Neuronal stem cell (in vitro differentiated cells): Measurements from ENCODE around the gene DLG2.
A peak's percentile ranks its signal among the peaks of the same experiment; 100 is the strongest.

Source experiments
- DNase-seq: peaks from one replicate; pipeline ENCODE4 v3.0.0-alpha.2; 2013; ENCODE audit warnings: low spot score
- H2AFZ ChIP-seq: one replicate; pipeline ENCODE4 v1.6.1; 2013; ENCODE audit warnings: mild to moderate bottlenecking, low read length, inconsistent platforms
- H2AK5ac ChIP-seq: 2 replicates; pipeline ENCODE4 v1.6.1; 2013; ENCODE audit warnings: low read depth, mild to moderate bottlenecking, inconsistent platforms, low read length, moderate library complexity, mixed read lengths
- H2BK120ac ChIP-seq: 2 replicates; pipeline ENCODE4 v1.6.1; 2013; ENCODE audit warnings: low read depth, mild to moderate bottlenecking, inconsistent platforms, low read length, moderate library complexity, mixed read lengths
- H2BK12ac ChIP-seq: one replicate; pipeline ENCODE4 v1.6.1; 2013; ENCODE audit warnings: low read length, inconsistent platforms
- H2BK15ac ChIP-seq: 2 replicates; pipeline ENCODE4 v1.6.1; 2013; ENCODE audit warnings: mild to moderate bottlenecking, low read length, inconsistent platforms, mixed read lengths
- H2BK5ac ChIP-seq: one replicate; pipeline ENCODE4 v1.6.1; 2013; ENCODE audit warnings: inconsistent platforms, mild to moderate bottlenecking, low read length, moderate library complexity
- H3K14ac ChIP-seq: one replicate; pipeline ENCODE4 v1.6.1; 2013; ENCODE audit warnings: low read length, inconsistent platforms
- H3K18ac ChIP-seq: 2 replicates; pipeline ENCODE4 v1.6.1; 2013; ENCODE audit warnings: low read length, inconsistent platforms
- H3K23ac ChIP-seq: 2 replicates; pipeline ENCODE4 v1.6.1; 2013; ENCODE audit warnings: low read depth, mild to moderate bottlenecking, mixed read lengths, low read length, inconsistent platforms; ENCODE audit not compliant: poor library complexity
- H3K27ac ChIP-seq: replicated peaks from 3 replicates; pipeline ENCODE4 v1.5.1; 2013; ENCODE audit warnings: low read length, inconsistent platforms
- H3K27me3 ChIP-seq, 3 experiments: 2 replicates each; pipeline ENCODE4 v1.6.1; 2013; ENCODE audit warnings: low read length in 3 of 3, mild to moderate bottlenecking in 2 of 3, inconsistent platforms in 1 of 3, low read depth in 1 of 3, mixed read lengths in 1 of 3, moderate library complexity in 1 of 3; ENCODE audit not compliant: control insufficient read depth in 3 of 3, insufficient read depth in 3 of 3
- H3K36me3 ChIP-seq, 2 donors: replicated peaks in 1 of 2; 2 replicates each; pipeline ENCODE4 v1.6.1; 2013; ENCODE audit warnings: low read length in 2 of 2; ENCODE audit not compliant: control insufficient read depth in 2 of 2, insufficient read depth in 2 of 2
- H3K4ac ChIP-seq: 2 replicates; pipeline ENCODE4 v1.6.1; 2013; ENCODE audit warnings: inconsistent platforms, mild to moderate bottlenecking, low read length, moderate library complexity
- H3K4me1 ChIP-seq, 2 donors: 1 replicate in 1 of 2; 2 replicates in 1 of 2; pipeline ENCODE4 v1.6.1; 2013; ENCODE audit warnings: low read length in 2 of 2, low read depth in 1 of 2; ENCODE audit not compliant: control insufficient read depth in 2 of 2, insufficient read depth in 1 of 2
- H3K4me2 ChIP-seq: one replicate; pipeline ENCODE4 v1.6.1; 2013; ENCODE audit warnings: mild to moderate bottlenecking, low read length, inconsistent platforms; ENCODE audit not compliant: insufficient read depth, poor library complexity, severe bottlenecking
- H3K4me3 ChIP-seq, 2 donors: 2 replicates each; pipeline ENCODE4 v1.5.1; 2013; ENCODE audit warnings: low read length in 2 of 2, mild to moderate bottlenecking in 2 of 2, inconsistent platforms in 1 of 2, moderate library complexity in 1 of 2
- H3K79me1 ChIP-seq: one replicate; pipeline ENCODE4 v1.6.1; 2013; ENCODE audit warnings: low read depth, mild to moderate bottlenecking, inconsistent platforms, low read length, moderate library complexity
- H3K9ac ChIP-seq: one replicate; pipeline ENCODE4 v1.6.1; 2013; ENCODE audit warnings: mild to moderate bottlenecking, low read depth, low read length, inconsistent platforms; ENCODE audit not compliant: poor library complexity
- H3K9me3 ChIP-seq, 2 donors: replicated peaks in 1 of 2; 2 replicates each; pipeline versions ENCODE3 to v1.6.1; 2013; ENCODE audit warnings: low read length in 2 of 2, mild to moderate bottlenecking in 2 of 2, inconsistent platforms in 1 of 2, low read depth in 1 of 2, mixed read lengths in 1 of 2, moderate library complexity in 1 of 2; ENCODE audit not compliant: control insufficient read depth in 2 of 2, insufficient read depth in 1 of 2
- H4K8ac ChIP-seq: one replicate; pipeline ENCODE4 v1.6.1; 2013; ENCODE audit warnings: low read depth, mild to moderate bottlenecking, inconsistent platforms, low read length, moderate library complexity
- H4K91ac ChIP-seq: one replicate; pipeline ENCODE4 v1.6.1; 2013; ENCODE audit warnings: low read length, low read depth, mild to moderate bottlenecking, inconsistent platforms; ENCODE audit not compliant: poor library complexity
- WGBS, 2 donors: extraction: QIAGEN DNeasy Blood & Tissue Kit; methylation state at CpG; one replicate each; pipeline ENCODE4 v1.1.7; 2013; ENCODE audit warnings: missing lambda C conversion rate in 2 of 2, mixed read lengths in 1 of 2; ENCODE audit not compliant: insufficient read length in 2 of 2, insufficient replicate concordance in 1 of 2; ENCODE audit errors: extremely low coverage in 2 of 2; 5-methylcytosine and 5-hydroxymethylcytosine counted together

DLG2 gene

GRCh38 chr11:85668157-85668556, 41.0 kb upstream of the DLG2 start:
- H2AFZ ChIP-seq = no peak overlapping the region
- no peak overlapping the region for H3K23ac ChIP-seq
- H3K18ac ChIP-seq = no peak overlapping the region
- H3K4me3 ChIP-seq = no peak overlapping the region
- H3K27ac ChIP-seq = no peak overlapping the region
- H3K27me3 ChIP-seq = peaks cover 0 to 2% (median 0%) of the 10 kb centered on the region in 3 experiments
- H3K36me3 ChIP-seq = peaks cover 0 to 6% of the 10 kb centered on the region in 2 donors
- no peak overlapping the region for H2BK5ac ChIP-seq
- H2BK120ac ChIP-seq = no peak overlapping the region
- H3K9ac ChIP-seq = no peak overlapping the region
- no peak overlapping the region for H4K91ac ChIP-seq
- H3K4ac ChIP-seq = no peak overlapping the region
- H3K14ac ChIP-seq = no peak overlapping the region
- no peak overlapping the region for H2BK12ac ChIP-seq
- no peak for DNase-seq
- H2BK15ac ChIP-seq = no peak overlapping the region
- no peak overlapping the region for H3K4me2 ChIP-seq
- H3K79me1 ChIP-seq = no peaks in the 10 kb centered on the region
- no peak overlapping the region for H4K8ac ChIP-seq
- H3K4me1 ChIP-seq = peaks cover 0 to 5% of the 10 kb centered on the region in 2 donors
- H2AK5ac ChIP-seq = no peak overlapping the region
- no peaks in the 10 kb centered on the region for H3K9me3 ChIP-seq
- no CpG with 5 or more reads among the region's 1 CpG for WGBS, 2 donors

- no peak overlapping the region for H3K27ac ChIP-seq
- H4K91ac ChIP-seq = no peak overlapping the region
- no peaks in the 10 kb centered on the region for H3K9me3 ChIP-seq
- peak overlapping the region; percentile 87 for H2AFZ ChIP-seq
- H3K14ac ChIP-seq = no peak overlapping the region
- H3K23ac ChIP-seq = no peak overlapping the region
- peaks cover 0 to 5% of the 10 kb centered on the region in 2 donors for H3K4me1 ChIP-seq
- H3K4me3 ChIP-seq = no peak overlapping the region
- peaks cover 0 to 2% (median 0%) of the 10 kb centered on the region in 3 experiments for H3K27me3 ChIP-seq
- no CpG with 5 or more reads among the region's 3 CpGs for WGBS, 2 donors
- H3K79me1 ChIP-seq = no peaks in the 10 kb centered on the region
- no peak overlapping the region for H2BK120ac ChIP-seq
- no peak overlapping the region for H2AK5ac ChIP-seq
- H3K9ac ChIP-seq = no peak overlapping the region
- no peak overlapping the region for H3K4me2 ChIP-seq
- no peak overlapping the region for H4K8ac ChIP-seq
- H3K36me3 ChIP-seq = peaks cover 2 to 21% of the 10 kb centered on the region in 2 donors
- H3K4ac ChIP-seq = no peak overlapping the region
- no peak overlapping the region for H3K18ac ChIP-seq
- H2BK12ac ChIP-seq = no peak overlapping the region
- H2BK5ac ChIP-seq = no peak overlapping the region
- no peak overlapping the region for H2BK15ac ChIP-seq
- DNase-seq = no peak
These were observed 39.5 kb upstream of the DLG2 start for GRCh38 chr11:85666687-85667086.

GRCh38 chr11:85665733-85666132, 38.6 kb upstream of the DLG2 start:
- Histone ChIP-seq H3K27ac (no peak overlapping the region), H3K4me3 (no peak overlapping the region)

DNA sequence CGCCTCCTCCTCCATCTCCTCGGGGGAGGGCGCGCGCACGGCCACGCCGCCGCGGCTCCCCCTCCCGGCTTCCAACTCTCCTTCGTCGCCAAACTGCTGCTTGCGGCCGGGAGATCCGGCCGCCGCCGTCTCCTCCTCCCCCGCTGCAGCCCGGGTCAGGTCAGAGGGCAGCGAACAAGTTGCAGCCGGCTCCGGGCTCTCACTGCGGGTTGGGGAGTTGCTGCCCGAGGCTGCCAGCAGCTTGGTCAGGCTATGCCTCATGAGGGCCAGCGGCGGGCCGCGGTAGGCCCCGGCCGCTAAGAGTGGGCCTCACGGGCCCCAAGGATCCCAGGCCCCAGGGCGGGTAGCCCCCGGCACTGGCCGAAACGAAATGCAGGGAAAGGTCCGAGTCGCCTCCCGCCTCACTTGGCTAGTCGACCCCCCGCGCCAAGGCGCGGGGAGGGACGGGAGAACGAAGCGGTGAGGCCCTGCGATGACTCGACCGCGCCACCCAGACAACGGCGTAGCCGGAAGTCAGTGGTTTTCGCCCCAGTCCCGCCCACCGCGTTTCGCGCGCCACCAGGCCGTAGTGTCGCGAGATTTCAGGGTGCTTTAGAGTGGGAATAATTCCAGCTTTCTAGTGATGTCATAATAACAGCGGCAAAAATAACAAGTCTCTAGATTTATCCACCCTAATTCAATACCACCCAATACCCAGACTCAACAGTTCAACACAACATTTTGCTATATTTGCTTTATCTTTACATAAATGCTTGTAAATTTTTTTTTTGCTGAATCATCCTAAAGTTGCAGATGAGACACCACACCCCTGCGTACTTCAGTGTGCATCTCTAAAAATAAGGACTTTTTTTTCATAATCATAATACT, 37.7 kb upstream of the DLG2 start, which contains the start of gene CREBZF:
Gene CREBZF, minus strand, starts transcription at position 515 of the 867 bp plus-strand sequence. Its CDS starts 254 bp downstream, at position 261.
- Histone ChIP-seq H3K27ac (peak within 1 kb of the TSS; percentile 92), H3K4me1 (peaks cover 0 to 8% of the 10 kb centered on the region in 2 donors), H2BK12ac (peak within 1 kb of the TSS; percentile 22), H3K4ac (no peak within 1 kb of the TSS), H2AK5ac (peak within 1 kb of the TSS; percentile 91), H3K36me3 (peaks cover 2 to 39% of the 10 kb centered on the region in 2 donors), H3K18ac (peak within 1 kb of the TSS; percentile 98), H2BK5ac (peak within 1 kb of the TSS; percentile 96), H2BK15ac (peak within 1 kb of the TSS; percentile 64), H3K4me3 (peak within 1 kb of the TSS; percentile 84 to 97), H2AFZ (peak within 1 kb of the TSS; percentile 87), H3K14ac (peak within 1 kb of the TSS; percentile 96), H3K9me3 (no peaks in the 10 kb centered on the region), H3K4me2 (peak within 1 kb of the TSS; percentile 53), H4K91ac (no peak within 1 kb of the TSS), H3K27me3 (no peaks in the 10 kb centered on the region), H3K23ac (peak within 1 kb of the TSS; percentile 97), H4K8ac (no peak within 1 kb of the TSS), H3K79me1 (no peaks in the 10 kb centered on the region), H3K9ac (peak within 1 kb of the TSS; percentile 98), H2BK120ac (no peak within 1 kb of the TSS)
- no CpG with 5 or more reads among the region's 67 CpGs for WGBS, 2 donors
- DNase-seq = peak; percentile 88

More at GRCh38 chr11:85665733-85666132, 38.6 kb upstream of the DLG2 start:
- Histone ChIP-seq H2AFZ (peak overlapping the region; percentile 87), H3K36me3 (peaks cover 2 to 30% of the 10 kb centered on the region in 2 donors), H2BK12ac (no peak overlapping the region), H4K8ac (no peak overlapping the region), H2BK120ac (no peak overlapping the region), H4K91ac (no peak overlapping the region), H3K9ac (no peak overlapping the region), H2BK5ac (no peak overlapping the region), H3K27me3 (no peaks in the 10 kb centered on the region), H3K79me1 (no peaks in the 10 kb centered on the region), H3K4ac (no peak overlapping the region), H2AK5ac (no peak overlapping the region), H3K18ac (no peak overlapping the region), H3K4me1 (peaks cover 0 to 7% of the 10 kb centered on the region in 2 donors), H2BK15ac (no peak overlapping the region), H3K23ac (no peak overlapping the region), H3K4me2 (no peak overlapping the region), H3K14ac (no peak overlapping the region), H3K9me3 (no peaks in the 10 kb centered on the region)
- no CpG with 5 or more reads among the region's 5 CpGs for WGBS, 2 donors
- no peak for DNase-seq
